ENCODE measurements around the gene CRX. TPM values are rescaled to one million over a fixed set of nuclear protein-coding genes. Genes with fewer than 3 reads are reported as not detected.

The CRX gene
- total and polyA plus RNA-seq, 2 of the 13 experiments (the other 11 are each of a cell fraction or from before 2014, with no cell fraction given): not detected

GRCh38 chr19:47854459-47854858 lies 32.7 kb downstream of the CRX start:
- no peak overlapping the region for H3K4me3 ChIP-seq (replicated peaks in 1 of 3; ENCODE audit: insufficient read depth in 1 of 3, low read depth in 2 of 3, low read length in 3 of 3)
- CTCF ChIA-PET (ENCODE audit: low intra/inter-chr PET ratio, low total read pairs): no interaction called here
- no peaks in the 10 kb centered on the region for H3K36me3 ChIP-seq (replicated peaks in 1 of 2; ENCODE audit: control insufficient read depth in 1 of 2, insufficient read depth in 2 of 2, low read length in 2 of 2)
- H2AFZ ChIP-seq (ENCODE audit: low read length): no peak overlapping the region
- H3K4me1 ChIP-seq (ENCODE audit: insufficient read depth, low read length): peaks cover 11% of the 10 kb centered on the region; the same call in 1 of the 2 replicates
- H3K4me2 ChIP-seq (ENCODE audit: low read depth, low read length): no peak overlapping the region
- DNase-seq (ENCODE audit: low spot score): no peak
- no peak for ATAC-seq
- H3K9me3 ChIP-seq (ENCODE audit: low read length): no peaks in the 10 kb centered on the region
- in situ Hi-C loops (cut with HindIII; ENCODE audit: extremely low pct_ligation_motif_present, low pct_unique_long_range_greater_than_20kb): no loop called here
- peaks cover 3 to 5% of the 10 kb centered on the region in 2 experiments; a peak in 3 of 5 replicates for H3K27me3 ChIP-seq (ENCODE audit: control insufficient read depth in 1 of 2, insufficient read depth in 2 of 2, low read length in 2 of 2)
- no peak overlapping the region for H3K9ac ChIP-seq (ENCODE audit: insufficient read depth, low read depth, low read length)
- 3% methylated on average over 4 of the region's 4 CpGs for WGBS (ENCODE audit: low lambda C conversion rate)
- no peak overlapping the region for H3K27ac ChIP-seq (ENCODE audit: extremely low read length, insufficient read depth, low read length)
- TF ChIP-seq TIGD3 (CRISPR knock-in tag; IDR thresholded peaks at IDR 0.05; ENCODE audit: borderline replicate concordance): no peak
- TF ChIP-seq GPN1 (CRISPR knock-in tag; IDR thresholded peaks at IDR 0.05; ENCODE audit: borderline replicate concordance): no peak
- TF ChIP-seq GATAD1 (CRISPR knock-in tag; IDR thresholded peaks at IDR 0.05): no peak
- no peak for TF ChIP-seq SETDB1 (CRISPR knock-in tag; IDR thresholded peaks at IDR 0.05; ENCODE audit: borderline replicate concordance)
- no peak for TF ChIP-seq ZBTB37 (CRISPR knock-in tag; IDR thresholded peaks at IDR 0.05)
- TF ChIP-seq MLXIP (CRISPR knock-in tag; IDR thresholded peaks at IDR 0.05; ENCODE audit: borderline replicate concordance): no peak
- TF ChIP-seq TAF15 (IDR thresholded peaks at IDR 0.05; ENCODE audit: low read depth, low read length, poor library complexity, severe bottlenecking): no peak
- no peak for TF ChIP-seq NCOR1 (IDR thresholded peaks at IDR 0.05; ENCODE audit: borderline replicate concordance, low read length)
- no peak for TF ChIP-seq PPARG (CRISPR knock-in tag; conservative IDR thresholded peaks at IDR 0.05)
- no peak for TF ChIP-seq MEF2D (CRISPR knock-in tag; IDR thresholded peaks at IDR 0.05)
- no peak for TF ChIP-seq AKAP8 (CRISPR knock-in tag; IDR thresholded peaks at IDR 0.05)
- TF ChIP-seq HDAC6 (IDR thresholded peaks at IDR 0.05; ENCODE audit: low read depth, low read length): no peak
- no peak for TF ChIP-seq DNMT1 (CRISPR knock-in tag; IDR thresholded peaks at IDR 0.05)
- no peak for TF ChIP-seq MTF1 (CRISPR knock-in tag; IDR thresholded peaks at IDR 0.05)
- no TSS peak for BruUV-seq (replicated peaks)
- H3K79me2 ChIP-seq (ENCODE audit: insufficient read depth, low read length): no peaks in the 10 kb centered on the region
- no peak for FAIRE-seq
- H4K20me1 ChIP-seq (ENCODE audit: insufficient read depth, low read length): no peaks in the 10 kb centered on the region
- POLR2A ChIA-PET: no interaction called here
- intact Hi-C loops (cut with micrococcal nuclease; ENCODE audit: unreplicated experiment): no loop called here

Measured in HepG2 (cell line).